HG02981 (cell line): Measurements from ENCODE around the gene SLC25A18.
"Not testable (repeated sequence)": the region's sequence is repeated elsewhere in the genome, so short reads cannot be mapped to it uniquely, and the experiment has no call there.

ENCODE experiments used
- ATAC-seq: cut with Tn5 transposase; IDR thresholded peaks from one replicate; pipeline ENCODE4 v1.9.1; 2021; ENCODE audit warnings: mild to moderate bottlenecking, moderate library complexity; ENCODE audit not compliant: unreplicated experiment

The SLC25A18 gene, protein sequence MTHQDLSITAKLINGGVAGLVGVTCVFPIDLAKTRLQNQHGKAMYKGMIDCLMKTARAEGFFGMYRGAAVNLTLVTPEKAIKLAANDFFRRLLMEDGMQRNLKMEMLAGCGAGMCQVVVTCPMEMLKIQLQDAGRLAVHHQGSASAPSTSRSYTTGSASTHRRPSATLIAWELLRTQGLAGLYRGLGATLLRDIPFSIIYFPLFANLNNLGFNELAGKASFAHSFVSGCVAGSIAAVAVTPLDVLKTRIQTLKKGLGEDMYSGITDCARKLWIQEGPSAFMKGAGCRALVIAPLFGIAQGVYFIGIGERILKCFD

GRCh38 chr22:17562906-17563870 is at the start of gene SLC25A18:
TSS of gene SLC25A18 (plus strand) at chr22:17563498. CDS start at chr22:17579945, 16,447 bp downstream.
- ATAC-seq: no peak

GRCh38 chr22:17513612-17514011 is 49.7 kb upstream of the SLC25A18 start:
- no peak for ATAC-seq

DNA sequence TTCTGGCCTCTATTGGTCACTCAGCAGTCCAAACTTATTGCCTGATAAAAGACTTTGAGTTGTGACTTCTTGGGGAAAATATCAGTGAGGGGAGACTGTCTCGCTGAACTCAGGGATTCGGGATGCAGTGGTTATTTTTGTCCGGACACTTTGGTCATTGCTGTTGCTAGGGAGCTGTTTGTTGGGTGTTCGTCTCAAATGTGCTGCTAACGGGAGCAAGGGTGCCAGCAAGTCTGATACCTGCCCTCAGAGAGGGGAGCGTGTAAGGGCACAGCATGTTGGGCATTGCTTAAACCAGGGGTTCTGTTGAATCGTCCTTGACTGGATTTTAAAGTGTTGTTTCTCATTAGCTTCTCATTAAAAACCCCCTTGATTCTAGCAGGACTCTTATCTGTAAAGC is 49.2 kb upstream of the SLC25A18 start:
- no peak for ATAC-seq

DNA sequence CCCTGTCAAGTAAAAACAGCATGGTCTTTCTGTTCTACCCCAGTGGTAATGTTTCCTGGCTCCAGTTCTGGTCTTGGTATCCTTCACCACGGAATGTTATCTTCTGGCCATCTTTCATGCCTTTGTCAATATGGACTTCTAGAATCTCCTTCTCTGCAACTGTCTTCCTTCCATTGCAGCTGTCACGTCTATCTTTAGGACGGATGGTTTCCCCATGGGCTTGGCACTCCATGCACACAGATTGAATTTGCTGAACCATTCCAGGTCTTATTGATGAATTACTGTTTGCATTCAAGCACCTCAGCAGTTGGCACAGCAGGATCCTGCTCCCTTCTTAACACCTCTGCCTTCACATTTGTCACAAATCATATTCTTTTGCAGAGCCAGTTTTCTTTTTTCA is 44.9 kb upstream of the SLC25A18 start:
- no peak for ATAC-seq

DNA sequence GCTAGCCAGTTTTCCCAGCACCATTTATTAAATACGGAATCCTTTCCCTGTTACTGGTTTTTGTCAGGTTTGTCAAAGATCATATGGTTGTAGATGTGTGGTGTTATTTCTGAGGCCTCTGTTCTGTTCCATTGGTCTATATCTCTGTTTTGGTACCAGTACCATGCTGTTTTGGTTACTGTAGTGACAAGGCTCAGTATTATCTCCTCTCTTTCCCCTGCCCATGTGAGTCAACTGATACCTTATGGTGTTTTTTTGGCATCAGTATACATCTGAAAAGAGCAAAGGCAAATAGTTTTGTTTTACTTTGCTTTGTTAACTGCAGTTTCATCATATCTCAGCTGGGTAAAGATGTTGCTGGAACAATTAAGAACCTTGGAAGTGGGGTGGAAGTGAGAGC is 41.3 kb upstream of the SLC25A18 start:
- ATAC-seq: not testable (repeated sequence)

GRCh38 chr22:17523925-17524324 is 39.4 kb upstream of the SLC25A18 start:
- ATAC-seq: no peak

- ATAC-seq: no peak
Measured at GRCh38 chr22:17536269-17536668, 27.0 kb upstream of the SLC25A18 start.

- ATAC-seq: no peak
Measured at GRCh38 chr22:17537155-17537554, 26.1 kb upstream of the SLC25A18 start.

DNA sequence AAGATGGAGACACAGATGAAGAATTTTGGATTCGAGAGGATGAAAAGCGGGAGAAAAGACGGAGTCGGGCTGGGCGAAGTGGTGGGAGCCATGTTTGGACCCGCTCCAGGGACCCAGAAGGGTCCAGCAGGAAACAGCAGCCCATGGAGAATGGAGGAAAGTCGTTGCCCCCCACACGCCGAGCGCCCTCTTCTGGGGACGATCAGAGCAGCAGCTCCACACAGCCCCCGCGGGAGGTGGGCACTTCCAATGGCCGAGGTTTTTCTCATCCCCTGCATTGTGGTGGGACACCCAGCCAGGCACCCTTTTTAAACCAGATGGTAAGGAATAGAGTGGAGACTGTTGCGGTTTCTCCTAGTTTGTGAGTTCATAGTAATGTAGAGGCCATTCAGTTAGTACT is 22.8 kb upstream of the SLC25A18 start:
- ATAC-seq: no peak

GRCh38 chr22:17541476-17541875 is 21.8 kb upstream of the SLC25A18 start:
- no peak for ATAC-seq

- ATAC-seq: no peak
Measured at GRCh38 chr22:17542452-17542851, 20.8 kb upstream of the SLC25A18 start.

- ATAC-seq: no peak
Measured at GRCh38 chr22:17548010-17548755, 15.1 kb upstream of the SLC25A18 start.

GRCh38 chr22:17548756-17549035 is 14.6 kb upstream of the SLC25A18 start:
- ATAC-seq: no peak

DNA sequence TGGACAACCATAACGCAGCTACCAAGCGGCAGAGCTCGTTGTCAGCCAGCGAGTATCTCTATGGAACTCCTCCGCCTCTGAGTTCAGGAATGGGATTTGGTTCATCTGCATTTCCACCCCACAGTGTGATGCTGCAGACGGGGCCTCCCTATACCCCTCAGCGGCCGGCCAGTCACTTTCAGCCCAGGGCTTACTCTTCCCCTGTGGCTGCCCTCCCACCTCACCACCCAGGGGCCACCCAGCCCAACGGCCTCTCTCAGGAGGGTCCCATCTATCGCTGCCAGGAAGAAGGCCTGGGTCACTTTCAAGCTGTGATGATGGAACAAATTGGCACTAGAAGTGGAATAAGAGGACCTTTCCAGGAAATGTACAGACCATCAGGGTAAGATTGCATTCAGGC is 14.1 kb upstream of the SLC25A18 start:
- no peak for ATAC-seq

DNA sequence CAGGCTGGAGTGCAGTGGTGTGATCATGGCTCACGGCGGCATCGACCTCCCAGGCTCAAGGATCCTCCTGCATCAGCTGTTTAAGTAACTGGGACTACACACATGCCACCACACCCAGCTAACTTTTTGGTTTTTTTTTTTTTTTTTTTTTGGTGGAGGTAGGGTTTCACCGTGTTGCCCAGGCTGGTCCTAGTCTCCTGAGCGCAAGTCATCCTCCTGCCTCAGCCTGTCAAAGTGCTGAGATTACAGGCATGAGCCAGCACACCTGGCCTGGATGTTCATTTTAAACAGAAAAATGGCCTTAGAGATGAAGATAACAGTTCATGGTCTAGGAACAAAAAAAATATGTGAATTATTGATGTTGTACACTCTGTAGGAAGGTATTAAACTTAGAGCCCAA is 13.6 kb upstream of the SLC25A18 start:
- no peak for ATAC-seq

- ATAC-seq: no peak
Measured at GRCh38 chr22:17552737-17553136, 10.6 kb upstream of the SLC25A18 start.

- no peak for ATAC-seq
Measured at GRCh38 chr22:17554814-17555213, 8.5 kb upstream of the SLC25A18 start.

GRCh38 chr22:17559188-17559587 is 4.1 kb upstream of the SLC25A18 start:
- no peak for ATAC-seq

DNA sequence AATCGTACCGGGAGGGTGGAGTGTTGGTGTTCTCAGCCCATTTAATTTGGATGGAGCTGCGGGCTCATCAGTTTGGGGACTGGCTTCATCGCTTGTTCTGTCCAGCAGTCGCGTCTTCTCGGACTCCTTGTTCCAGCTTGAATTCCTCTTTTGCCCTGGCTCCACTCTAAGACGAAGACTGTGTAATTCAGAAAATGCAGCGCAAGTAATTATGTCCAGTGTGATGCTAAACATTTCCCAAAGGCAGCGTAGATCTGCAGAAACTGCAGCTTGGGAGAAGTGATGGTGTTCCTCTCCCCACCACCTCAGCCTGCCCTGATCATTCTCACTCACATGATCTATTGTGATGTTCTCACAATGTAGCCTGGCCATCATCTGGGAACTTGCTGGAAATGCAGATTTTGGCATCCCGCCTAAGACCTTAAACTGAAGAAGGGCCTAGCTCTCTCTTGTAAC is 666 bp downstream of the SLC25A18 start:
- ATAC-seq: no peak

GRCh38 chr22:17566016-17566687 is 2.9 kb downstream of the SLC25A18 start:
- not testable (repeated sequence) for ATAC-seq

DNA sequence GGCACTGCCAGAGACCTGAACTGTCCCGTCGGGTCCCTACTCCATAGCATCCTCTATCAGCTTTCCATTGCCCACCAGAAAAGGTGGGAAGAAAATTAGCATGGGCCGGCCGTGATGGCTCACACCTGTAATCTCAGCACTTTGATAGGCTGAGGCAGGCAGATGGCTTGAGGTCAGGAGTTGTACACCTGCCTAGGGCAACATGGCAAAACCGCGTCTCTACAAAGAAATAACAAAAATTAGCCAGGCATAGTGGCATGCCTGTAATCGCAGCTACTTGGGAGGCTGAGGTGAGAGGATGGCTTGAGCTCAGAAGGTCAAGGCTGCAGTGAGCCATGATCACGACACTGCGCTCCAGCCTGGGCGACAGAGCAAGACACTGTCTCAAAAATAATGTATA is 3.5 kb downstream of the SLC25A18 start:
- no peak for ATAC-seq
